NB4 (cell line): ENCODE data around the gene GNA12.

Experiments
- CTCF ChIP-seq: IDR thresholded peaks from one replicate; pipeline ENCODE4 v1.5.1; 2012; ENCODE audit warnings: low read depth, low read length
- POLR2A ChIP-seq: IDR thresholded peaks from 2 replicates; pipeline ENCODE4 v1.6.1; 2011; ENCODE audit warnings: mild to moderate bottlenecking; ENCODE audit not compliant: insufficient read length; ENCODE audit errors: extremely low read depth

- TF ChIP-seq POLR2A, result no peak
- TF ChIP-seq CTCF, result no peak
Observed at GRCh38 chr7:2837496-2837895, 6.6 kb downstream of the GNA12 start.
